Right forelimb (tissue), 1 donor: ENCODE results near the gene PYGL.
"Not testable (repeated sequence)": the region's sequence is repeated elsewhere in the genome, so short reads cannot be mapped to it uniquely, and the experiment has no call there.

Experiments used
- DNase-seq: peaks from one replicate; pipeline ENCODE4 v3.0.0-alpha.2; 2018

PYGL gene

GRCh38 chr14:50943943-50944646 lies at the start of gene PYGL:
PYGL (minus strand) TSS chr14:50944483; CDS start chr14:50944403, 80 bp downstream.
- peak; percentile 83 for DNase-seq

GRCh38 chr14:50985859-50986331 lies 41.6 kb upstream of the PYGL start:
- DNase-seq = no peak

- DNase-seq = no peak
Measured at GRCh38 chr14:50985124-50985858, 41.0 kb upstream of the PYGL start.

GRCh38 chr14:50984036-50984710 lies 39.9 kb upstream of the PYGL start:
- no peak for DNase-seq

- DNase-seq = no peak
Measured at GRCh38 chr14:50979941-50980850, 35.9 kb upstream of the PYGL start.

- DNase-seq = no peak
Measured at GRCh38 chr14:50978888-50979287, 34.6 kb upstream of the PYGL start.

- DNase-seq = no peak
Measured at GRCh38 chr14:50978529-50978871, 34.2 kb upstream of the PYGL start.

GRCh38 chr14:50977863-50978528 lies 33.7 kb upstream of the PYGL start:
- no peak for DNase-seq

- no peak for DNase-seq
Measured at GRCh38 chr14:50974118-50974517, 29.8 kb upstream of the PYGL start.

GRCh38 chr14:50972734-50973133 lies 28.5 kb upstream of the PYGL start:
- no peak for DNase-seq

GRCh38 chr14:50970886-50971781 lies 26.9 kb upstream of the PYGL start:
- no peak for DNase-seq

- DNase-seq = no peak
Measured at GRCh38 chr14:50967790-50968189, 23.5 kb upstream of the PYGL start.

- DNase-seq = no peak
Measured at GRCh38 chr14:50967103-50967502, 22.8 kb upstream of the PYGL start.

- no peak for DNase-seq
Measured at GRCh38 chr14:50964683-50965390, 20.6 kb upstream of the PYGL start.

GRCh38 chr14:50963919-50964318 lies 19.6 kb upstream of the PYGL start:
- DNase-seq = no peak

- DNase-seq = no peak
Measured at GRCh38 chr14:50961605-50962221, 17.4 kb upstream of the PYGL start.

GRCh38 chr14:50957296-50957695 lies 13.0 kb upstream of the PYGL start:
- DNase-seq = no peak

- DNase-seq = not testable (repeated sequence)
Measured at GRCh38 chr14:50956421-50956820, 12.1 kb upstream of the PYGL start.

GRCh38 chr14:50955373-50956043 lies 11.2 kb upstream of the PYGL start:
- no peak for DNase-seq
